K562 (cell line): ENCODE data around the gene TNFRSF11A. TPM values are rescaled to one million over a fixed set of nuclear protein-coding genes. Genes with fewer than 3 reads are reported as not detected.

Experiments used
- ATAC-seq: fragments of 200-7000 bp; cut with Tn5 transposase; 3 replicates; pipeline ENCODE4 v1.9.1; 2020; ENCODE audit warnings: moderate library complexity
- BruUV-seq: library from RNA; stranded (reverse); fragments of 400-500 nt; replicated peaks from 2 replicates; lab custom pipeline; 2021; lab: Mats Ljungman, UMichigan
- CTCF ChIA-PET: fragments of 300-600 bp; formaldehyde crosslinking; extraction: SDS; loops from one replicate; lab custom pipeline; 2021; ENCODE audit warnings: low intra/inter-chr PET ratio; lab: Yijun Ruan, JAX
- POLR2A ChIA-PET: fragments of 300-600, 350-650 bp; sonication (Branson Sonifier 250); formaldehyde crosslinking; extraction: SDS; loops from one replicate; lab custom pipeline; 2021; ENCODE audit warnings: antibody characterized with exemption, inconsistent platforms; lab: Yijun Ruan, JAX
- DNase-seq, 4 experiments: peaks; one replicate each; pipeline versions ENCODE4 v3.0.0 to v3.0.0-alpha.2; 2011 to 2018; ENCODE audit warnings: low spot score in 3 of 4, mixed read lengths in 3 of 4; ENCODE audit errors: extremely low read depth in 1 of 4
- FAIRE-seq: peaks from 2 replicates; lab custom pipeline; 2011; peaks lifted over from hg19 to GRCh38; lab: Jason Lieb, UNC
- H2AFZ ChIP-seq: 2 replicates; pipeline ENCODE4 v1.6.0; 2011; ENCODE audit warnings: low read depth, low read length, control low read depth, inconsistent platforms
- H3K27ac ChIP-seq: fragments of 200-600 bp; 3 replicates; pipeline ENCODE4 v1.8.0; 2011; ENCODE audit warnings: low read depth, mild to moderate bottlenecking, control low read depth, inconsistent platforms, low read length, moderate library complexity, mixed read lengths; ENCODE audit errors: extremely low read depth
- H3K27me3 ChIP-seq, 2 experiments: fragments of 300-600 bp in 1 of 2; 2 replicates in 1 of 2; 3 replicates in 1 of 2; pipeline versions ENCODE4 v1.6.0 to v1.8.0; 2011; ENCODE audit warnings: inconsistent platforms in 2 of 2, low read length in 2 of 2, mild to moderate bottlenecking in 1 of 2, mixed read lengths in 1 of 2, moderate library complexity in 1 of 2; ENCODE audit not compliant: control insufficient read depth in 2 of 2, insufficient read depth in 2 of 2
- H3K36me3 ChIP-seq: fragments of 300-600 bp; 3 replicates; pipeline ENCODE4 v1.8.0; 2011; ENCODE audit warnings: mild to moderate bottlenecking, low read length, inconsistent platforms; ENCODE audit not compliant: control insufficient read depth, insufficient read depth
- H3K4me1 ChIP-seq, 2 experiments: fragments of 200-600 bp in 1 of 2; replicated peaks in 1 of 2; 2 replicates in 1 of 2; 3 replicates in 1 of 2; pipeline versions ENCODE4 v1.5.1 to v1.8.0; 2011; ENCODE audit warnings: inconsistent platforms in 2 of 2, low read length in 2 of 2, mild to moderate bottlenecking in 1 of 2, mixed read lengths in 1 of 2, moderate library complexity in 1 of 2; ENCODE audit not compliant: control insufficient read depth in 2 of 2, insufficient read depth in 2 of 2
- H3K4me2 ChIP-seq: 2 replicates; pipeline ENCODE4 v1.6.1; 2011; ENCODE audit warnings: low read length, control low read depth, inconsistent platforms, mixed read lengths; ENCODE audit not compliant: insufficient read depth
- H3K4me3 ChIP-seq: fragments of 200-600 bp; sonication (generic), shearing (Covaris generic); 2 replicates; pipeline ENCODE4 v1.5.1; 2016; ENCODE audit warnings: control low read depth, inconsistent platforms
- H3K79me2 ChIP-seq: fragments of 200-600 bp; 3 replicates; pipeline ENCODE4 v1.8.0; 2011; ENCODE audit warnings: low read length, inconsistent platforms; ENCODE audit not compliant: control insufficient read depth, insufficient read depth
- H3K9ac ChIP-seq, 2 experiments: 2 replicates each; pipeline versions ENCODE4 v1.6.0 to v1.6.1; 2011; ENCODE audit warnings: low read depth in 2 of 2, low read length in 2 of 2, control low read depth in 1 of 2, inconsistent platforms in 1 of 2, mild to moderate bottlenecking in 1 of 2, mixed read lengths in 1 of 2; ENCODE audit not compliant: insufficient read depth in 1 of 2
- H3K9me1 ChIP-seq: one replicate; pipeline ENCODE4 v1.6.0; 2011; ENCODE audit warnings: inconsistent platforms, mild to moderate bottlenecking, low read length, moderate library complexity; ENCODE audit not compliant: control insufficient read depth, insufficient read depth
- H3K9me3 ChIP-seq: replicated peaks from 2 replicates; pipeline ENCODE4 v1.5.1; 2011; ENCODE audit warnings: low read depth, low read length, inconsistent platforms; ENCODE audit not compliant: control insufficient read depth, insufficient read depth
- H4K20me1 ChIP-seq: replicated peaks from 2 replicates; pipeline ENCODE4 v1.6.1; 2011; ENCODE audit warnings: low read length, inconsistent platforms, mixed read lengths; ENCODE audit not compliant: control insufficient read depth, insufficient read depth
- BACH1 ChIP-seq: fragments of 200-800 bp; sonication (Bioruptor generic); IDR thresholded peaks from 2 replicates; pipeline ENCODE4 v1.6.1; 2016; ENCODE audit warnings: missing genetic modification characterization, missing compliant biosample characterization
- BRF1 ChIP-seq: IDR thresholded peaks from 3 replicates; pipeline ENCODE4 v1.6.1; 2011; ENCODE audit warnings: borderline replicate concordance, mild to moderate bottlenecking; ENCODE audit not compliant: insufficient read length; ENCODE audit errors: extremely low read depth
- CCAR2 ChIP-seq: fragments of 200-400 bp; formaldehyde crosslinking; IDR thresholded peaks from 2 replicates; pipeline ENCODE4 v1.6.1; 2017; ENCODE audit warnings: mild to moderate bottlenecking, low read depth, low read length
- CHD1 ChIP-seq: fragments of 200-600 bp; sonication (generic); IDR thresholded peaks from one replicate; pipeline ENCODE4 v1.6.1; 2012; ENCODE audit warnings: mild to moderate bottlenecking, moderate library complexity, low read length, inconsistent platforms
- FOXP1 ChIP-seq: sonication (generic); formaldehyde crosslinking; IDR thresholded peaks from 2 replicates; pipeline ENCODE4 v1.8.0; 2022; ENCODE audit warnings: mild to moderate bottlenecking, missing genetic modification reagents
- MED1 ChIP-seq: sonication (generic); formaldehyde crosslinking; IDR thresholded peaks from 2 replicates; pipeline ENCODE4 v1.8.1; 2023; ENCODE audit warnings: missing genetic modification reagents, borderline replicate concordance
- NELFE ChIP-seq: IDR thresholded peaks from 2 replicates; pipeline ENCODE4 v1.6.1; 2011; ENCODE audit warnings: mild to moderate bottlenecking; ENCODE audit not compliant: insufficient read depth, insufficient read length
- SREBF2 ChIP-seq: sonication (generic); formaldehyde crosslinking; IDR thresholded peaks from 2 replicates; pipeline ENCODE4 v1.4.0; 2020; ENCODE audit warnings: mild to moderate bottlenecking, missing genetic modification reagents
- STAT5B ChIP-seq: fragments of 250-450 bp; sonication (Bioruptor Pico); IDR thresholded peaks from 2 replicates; pipeline ENCODE4 v1.8.0; 2021; ENCODE audit warnings: mild to moderate bottlenecking, inconsistent platforms
- ZNF124 ChIP-seq: sonication (generic); formaldehyde crosslinking; IDR thresholded peaks from 2 replicates; pipeline ENCODE4 v1.8.1; 2022; ENCODE audit warnings: missing genetic modification reagents
- ZNF146 ChIP-seq: IDR thresholded peaks from one replicate; pipeline ENCODE4 v1.6.1; 2018; ENCODE audit warnings: missing compliant biosample characterization; ENCODE audit not compliant: unreplicated experiment
- ZNF316 ChIP-seq: fragments of 450-650 bp; IDR thresholded peaks from 2 replicates; pipeline ENCODE4 v1.6.1; 2016
- WGBS: fragments of 100-300 bp; shearing (Covaris generic); methylation state at CpG from one replicate; pipeline ENCODE4 v1.1.6; 2016; ENCODE audit warnings: low coverage, mixed read lengths; ENCODE audit not compliant: insufficient coverage; ENCODE audit errors: missing lambda C conversion rate; 5-methylcytosine and 5-hydroxymethylcytosine counted together
- in situ Hi-C: fragments of 300-500 bp; cut with MboI; formaldehyde crosslinking; loops from 4 replicates; pipeline ENCODE4 v1.15.0; 2018; ENCODE audit warnings: inconsistent platforms, mixed read lengths
- intact Hi-C: fragments of 100-400 bp; cut with micrococcal nuclease; formaldehyde crosslinking; loops from 2 replicates; pipeline ENCODE4 v1.14.2; 2022
- polyA plus RNA-seq, 8 experiments: library from polyadenylated mRNA; depleted of rRNA in 4 of 8; stranded (reverse) in 5 of 8; unstranded in 3 of 8; fragments of >200 nt; fragmentation: Nextera tagmentation in 2 of 8; fragmentation: Illumina TruSeq in 1 of 8; extraction: Ambion mirVana in 2 of 8; extraction: Trizol in 1 of 8; gene quantifications; 2 replicates each; pipeline versions ENCODE4 v1.2.1 to v1.2.3, GENCODE V29; 2011 to 2014; ENCODE audit warnings: inconsistent platforms in 1 of 8, missing spikeins in 1 of 8
- total RNA-seq, 7 experiments: library from RNA; depleted of rRNA in 6 of 7; stranded (reverse); fragments of >200 nt in 6 of 7; fragmentation: Illumina TruSeq in 2 of 7; extraction: Trizol in 2 of 7; gene quantifications; 2 replicates each; pipeline versions ENCODE4 v1.2.1 to v1.2.3, GENCODE V29; 2011 to 2021; ENCODE audit warnings: low replicate concordance in 1 of 7
- TF ChIP-seq, protein P1 (sequence below): fragments of 250-450 bp; sonication (Bioruptor Pico); IDR thresholded peaks from 2 replicates; pipeline ENCODE4 v1.4.0; 2020

The TNFRSF11A gene
- total and polyA plus RNA-seq, 9 of the 15 experiments (the other 6 are each of a cell fraction or from before 2014, with no cell fraction given), result 0.03 to 0.06 (median 0.04) TPM; not detected in 6

DNA sequence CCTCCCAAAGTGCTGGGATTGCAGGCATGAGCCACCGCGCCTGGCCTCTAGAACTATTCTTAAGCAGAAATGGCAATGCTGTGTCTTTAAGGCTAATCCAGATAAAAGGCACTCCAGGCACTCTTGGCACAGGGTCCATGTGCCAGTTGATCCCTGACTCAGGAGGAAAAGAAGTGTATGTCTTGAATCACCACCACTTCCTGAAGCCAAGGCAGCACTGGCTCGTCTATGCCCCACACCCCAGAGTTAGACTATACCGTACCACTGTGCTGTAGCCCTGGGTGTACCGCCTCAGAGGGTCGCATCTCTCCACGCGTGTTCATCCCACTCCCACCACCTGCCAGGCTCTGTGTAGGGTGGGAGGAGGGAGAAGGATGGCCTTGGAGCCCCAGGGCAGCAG, 9.0 kb downstream of the TNFRSF11A start:
- FAIRE-seq (no peak), DNase-seq (no peak), ATAC-seq (no peak)
- H3K9ac ChIP-seq, result no peak overlapping the region
- no peaks in the 10 kb centered on the region for H3K9me1 ChIP-seq
- BruUV-seq, result no TSS peak
- no peak overlapping the region for H3K4me2 ChIP-seq
- no peaks in the 10 kb centered on the region for H3K4me1 ChIP-seq
- no peak overlapping the region for H3K27ac ChIP-seq
- no peaks in the 10 kb centered on the region for H3K79me2 ChIP-seq
- intact Hi-C loops (no loop called here), in situ Hi-C loops (no loop called here)
- no peak overlapping the region for H2AFZ ChIP-seq
- peaks cover 21 to 59% of the 10 kb centered on the region in 2 experiments; a peak in 4 of 5 replicates for H3K27me3 ChIP-seq
- no peak for TF ChIP-seq ZNF124
- no peak for TF ChIP-seq NELFE
- TF ChIP-seq FOXP1 (CRISPR knock-in tag), result no peak
- no peak for TF ChIP-seq BRF1
- TF ChIP-seq CHD1, result no peak
- no peak for TF ChIP-seq CCAR2
- TF ChIP-seq, protein P1, sequence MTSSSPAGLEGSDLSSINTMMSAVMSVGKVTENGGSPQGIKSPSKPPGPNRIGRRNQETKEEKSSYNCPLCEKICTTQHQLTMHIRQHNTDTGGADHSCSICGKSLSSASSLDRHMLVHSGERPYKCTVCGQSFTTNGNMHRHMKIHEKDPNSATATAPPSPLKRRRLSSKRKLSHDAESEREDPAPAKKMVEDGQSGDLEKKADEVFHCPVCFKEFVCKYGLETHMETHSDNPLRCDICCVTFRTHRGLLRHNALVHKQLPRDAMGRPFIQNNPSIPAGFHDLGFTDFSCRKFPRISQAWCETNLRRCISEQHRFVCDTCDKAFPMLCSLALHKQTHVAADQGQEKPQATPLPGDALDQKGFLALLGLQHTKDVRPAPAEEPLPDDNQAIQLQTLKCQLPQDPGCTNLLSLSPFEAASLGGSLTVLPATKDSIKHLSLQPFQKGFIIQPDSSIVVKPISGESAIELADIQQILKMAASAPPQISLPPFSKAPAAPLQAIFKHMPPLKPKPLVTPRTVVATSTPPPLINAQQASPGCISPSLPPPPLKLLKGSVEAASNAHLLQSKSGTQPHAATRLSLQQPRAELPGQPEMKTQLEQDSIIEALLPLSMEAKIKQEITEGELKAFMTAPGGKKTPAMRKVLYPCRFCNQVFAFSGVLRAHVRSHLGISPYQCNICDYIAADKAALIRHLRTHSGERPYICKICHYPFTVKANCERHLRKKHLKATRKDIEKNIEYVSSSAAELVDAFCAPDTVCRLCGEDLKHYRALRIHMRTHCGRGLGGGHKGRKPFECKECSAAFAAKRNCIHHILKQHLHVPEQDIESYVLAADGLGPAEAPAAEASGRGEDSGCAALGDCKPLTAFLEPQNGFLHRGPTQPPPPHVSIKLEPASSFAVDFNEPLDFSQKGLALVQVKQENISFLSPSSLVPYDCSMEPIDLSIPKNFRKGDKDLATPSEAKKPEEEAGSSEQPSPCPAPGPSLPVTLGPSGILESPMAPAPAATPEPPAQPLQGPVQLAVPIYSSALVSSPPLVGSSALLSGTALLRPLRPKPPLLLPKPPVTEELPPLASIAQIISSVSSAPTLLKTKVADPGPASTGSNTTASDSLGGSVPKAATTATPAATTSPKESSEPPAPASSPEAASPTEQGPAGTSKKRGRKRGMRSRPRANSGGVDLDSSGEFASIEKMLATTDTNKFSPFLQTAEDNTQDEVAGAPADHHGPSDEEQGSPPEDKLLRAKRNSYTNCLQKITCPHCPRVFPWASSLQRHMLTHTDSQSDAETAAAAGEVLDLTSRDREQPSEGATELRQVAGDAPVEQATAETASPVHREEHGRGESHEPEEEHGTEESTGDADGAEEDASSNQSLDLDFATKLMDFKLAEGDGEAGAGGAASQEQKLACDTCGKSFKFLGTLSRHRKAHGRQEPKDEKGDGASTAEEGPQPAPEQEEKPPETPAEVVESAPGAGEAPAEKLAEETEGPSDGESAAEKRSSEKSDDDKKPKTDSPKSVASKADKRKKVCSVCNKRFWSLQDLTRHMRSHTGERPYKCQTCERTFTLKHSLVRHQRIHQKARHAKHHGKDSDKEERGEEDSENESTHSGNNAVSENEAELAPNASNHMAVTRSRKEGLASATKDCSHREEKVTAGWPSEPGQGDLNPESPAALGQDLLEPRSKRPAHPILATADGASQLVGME (CRISPR knock-in tag), result no peak
- TF ChIP-seq ZNF316, result no peak
- TF ChIP-seq ZNF146, result no peak
- no peak for TF ChIP-seq STAT5B
- TF ChIP-seq SREBF2 (CRISPR knock-in tag), result no peak
- no peak for TF ChIP-seq MED1
- TF ChIP-seq BACH1 (tag), result no peak
- 26% methylated on average over 8 of the region's 8 CpGs for WGBS
- H3K4me3 ChIP-seq, result no peak overlapping the region
- H3K9me3 ChIP-seq, result no peaks in the 10 kb centered on the region
- H3K36me3 ChIP-seq, result no peaks in the 10 kb centered on the region
- ChIA-PET CTCF (no interaction called here), POLR2A (interaction anchor here (0.7 kb wide), 1 partner anchor 251 kb away, joined by 3 read pairs; no protein-coding TSS in a partner anchor)
- H4K20me1 ChIP-seq, result peaks cover 4% of the 10 kb centered on the region; the same call in 1 of the 2 replicates
